ENCODE measurements around the gene METTL24. TPM values are rescaled to one million over a fixed set of nuclear protein-coding genes. Genes with fewer than 3 reads are reported as not detected.

METTL24 gene
- total and polyA plus RNA-seq, 4 donors, result 2.8 to 11.5 (median 4.9) TPM

DNA sequence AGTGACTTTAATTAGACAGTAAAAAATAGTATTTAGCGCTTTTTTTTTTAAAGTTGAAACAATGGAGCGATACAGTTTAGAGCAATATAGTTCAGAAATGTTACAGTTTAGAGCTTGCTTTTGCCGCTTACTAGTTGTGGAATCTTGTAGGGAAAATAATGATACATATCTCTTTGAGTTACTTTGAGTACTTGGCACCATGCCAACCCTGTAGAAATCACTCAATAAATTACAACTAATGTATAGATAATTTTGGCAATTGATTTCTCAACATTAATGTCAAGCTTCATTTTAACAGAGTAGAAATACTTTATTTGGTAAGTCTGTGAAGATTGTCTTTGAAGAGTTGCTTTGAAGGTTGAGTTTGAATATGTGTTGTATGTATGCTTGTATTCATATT is 150.5 kb downstream of the METTL24 start:
- no CpG with 5 or more reads among the region's 3 CpGs for WGBS (ENCODE audit: insufficient coverage)
- Histone ChIP-seq H3K27ac (ENCODE audit: low read depth, low read length) (no peak overlapping the region), H3K9me3 (ENCODE audit: control insufficient read depth, insufficient read depth, low read length) (no peaks in the 10 kb centered on the region), H3K4me1 (ENCODE audit: control insufficient read depth, insufficient read depth, low read length) (no peaks in the 10 kb centered on the region), H3K36me3 (ENCODE audit: control insufficient read depth, insufficient read depth, low read length) (peaks cover 6% of the 10 kb centered on the region), H3K4me3 (ENCODE audit: low read depth, low read length) (no peak overlapping the region), H3K27me3 (ENCODE audit: control insufficient read depth, insufficient read depth, low read length) (no peaks in the 10 kb centered on the region)
- no peak for DNase-seq (ENCODE audit: low read depth in 4 of 6, low spot score in 6 of 6)

DNA sequence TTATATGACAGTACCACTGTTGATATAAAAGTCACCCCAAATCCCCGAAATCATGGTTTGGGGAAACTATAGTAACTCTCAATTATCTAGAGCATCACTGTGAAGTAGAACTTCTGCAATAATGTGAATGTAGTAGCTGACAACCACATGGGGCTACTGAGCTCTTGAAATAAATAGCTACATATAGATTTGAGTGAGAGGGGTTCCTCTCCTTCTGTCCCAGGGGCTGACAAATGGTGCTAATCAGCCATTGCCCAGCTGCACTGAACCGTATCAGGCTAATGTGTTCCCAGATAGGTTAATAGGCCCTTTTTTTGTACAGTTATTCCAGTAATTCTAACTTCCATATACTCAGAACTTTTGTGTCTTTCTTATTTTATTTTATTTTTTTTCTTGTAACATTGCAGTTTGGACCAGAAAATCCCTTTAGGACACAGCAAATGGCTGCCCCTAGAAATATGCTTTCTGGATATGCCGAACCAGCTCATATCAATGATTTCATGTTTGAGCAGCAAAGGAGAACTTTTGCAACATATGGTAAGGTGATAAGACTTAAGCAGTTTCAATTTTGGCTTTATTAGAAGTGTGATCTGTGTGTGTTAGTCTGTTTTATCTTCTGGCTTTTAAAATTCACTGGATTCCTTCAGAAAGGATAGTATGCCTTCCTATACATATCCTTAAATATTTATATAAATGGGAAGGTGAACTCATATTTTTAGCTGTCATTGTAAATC is 156.8 kb downstream of the METTL24 start:
- no peak for DNase-seq (ENCODE audit: low read depth in 4 of 6, low spot score in 6 of 6)
- WGBS (ENCODE audit: insufficient coverage), result 80% methylated on average over 1 of the region's 3 CpGs
- no peak overlapping the region for H3K27ac ChIP-seq (ENCODE audit: low read depth, low read length)

DNA sequence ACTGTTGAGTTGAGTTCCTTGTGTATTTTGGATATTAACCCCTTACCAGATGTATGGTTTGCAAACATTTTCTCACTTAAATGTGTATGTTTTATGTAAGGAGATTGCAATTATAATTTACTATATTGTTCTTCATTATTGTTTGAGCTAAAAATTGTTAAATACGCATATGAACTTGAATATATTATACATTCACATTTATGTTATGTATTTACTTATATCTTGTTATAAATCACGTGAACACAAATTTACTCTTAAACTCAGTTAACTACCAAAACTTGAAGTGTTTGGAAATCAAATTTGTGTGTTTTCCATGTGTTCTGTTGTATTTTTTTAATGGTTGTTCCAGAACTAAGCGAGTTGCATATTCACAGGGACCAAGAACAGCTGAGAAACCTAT is 159.6 kb downstream of the METTL24 start:
- Histone ChIP-seq H3K27ac (ENCODE audit: low read depth, low read length) (no peak overlapping the region), H3K36me3 (ENCODE audit: control insufficient read depth, insufficient read depth, low read length) (no peaks in the 10 kb centered on the region), H3K4me1 (ENCODE audit: control insufficient read depth, insufficient read depth, low read length) (no peaks in the 10 kb centered on the region), H3K9me3 (ENCODE audit: control insufficient read depth, insufficient read depth, low read length) (no peaks in the 10 kb centered on the region), H3K27me3 (ENCODE audit: control insufficient read depth, insufficient read depth, low read length) (no peaks in the 10 kb centered on the region), H3K4me3 (ENCODE audit: low read depth, low read length) (no peak overlapping the region)
- WGBS (ENCODE audit: insufficient coverage), result 100% methylated on average over 1 of the region's 3 CpGs
- DNase-seq (ENCODE audit: low read depth in 4 of 6, low spot score in 6 of 6), result no peak

More for the DNA sequence above, 156.8 kb downstream of the METTL24 start:
- H3K9me3 ChIP-seq (ENCODE audit: control insufficient read depth, insufficient read depth, low read length), result no peaks in the 10 kb centered on the region
- H3K27me3 ChIP-seq (ENCODE audit: control insufficient read depth, insufficient read depth, low read length), result no peaks in the 10 kb centered on the region
- H3K36me3 ChIP-seq (ENCODE audit: control insufficient read depth, insufficient read depth, low read length), result no peaks in the 10 kb centered on the region
- no peak overlapping the region for H3K4me3 ChIP-seq (ENCODE audit: low read depth, low read length)
- H3K4me1 ChIP-seq (ENCODE audit: control insufficient read depth, insufficient read depth, low read length), result no peaks in the 10 kb centered on the region

DNA sequence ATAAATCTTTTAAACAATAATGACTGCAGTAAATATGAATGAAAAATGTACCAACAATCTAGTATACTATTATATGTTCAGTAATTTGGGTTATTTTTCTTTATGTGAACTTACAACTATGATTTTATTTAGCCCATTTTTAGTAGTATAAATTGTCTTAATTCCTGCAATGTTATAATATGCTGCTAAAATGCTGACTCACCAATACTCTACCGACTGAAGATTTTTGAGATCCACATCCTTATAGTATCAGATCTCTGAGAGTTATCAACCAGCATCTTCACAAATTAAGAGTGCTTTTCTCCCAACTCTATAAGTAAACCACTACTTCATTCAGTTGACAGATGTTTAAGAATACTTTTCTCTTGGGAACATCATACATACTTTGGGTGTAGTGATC is 161.3 kb downstream of the METTL24 start:
- WGBS (ENCODE audit: insufficient coverage), result no CpG with 5 or more reads among the region's 1 CpG
- DNase-seq (ENCODE audit: low read depth in 4 of 6, low spot score in 6 of 6), result no peak
- Histone ChIP-seq H3K36me3 (ENCODE audit: control insufficient read depth, insufficient read depth, low read length) (no peaks in the 10 kb centered on the region), H3K27ac (ENCODE audit: low read depth, low read length) (no peak overlapping the region), H3K9me3 (ENCODE audit: control insufficient read depth, insufficient read depth, low read length) (no peaks in the 10 kb centered on the region), H3K4me1 (ENCODE audit: control insufficient read depth, insufficient read depth, low read length) (no peaks in the 10 kb centered on the region), H3K4me3 (ENCODE audit: low read depth, low read length) (no peak overlapping the region), H3K27me3 (ENCODE audit: control insufficient read depth, insufficient read depth, low read length) (no peaks in the 10 kb centered on the region)

DNA sequence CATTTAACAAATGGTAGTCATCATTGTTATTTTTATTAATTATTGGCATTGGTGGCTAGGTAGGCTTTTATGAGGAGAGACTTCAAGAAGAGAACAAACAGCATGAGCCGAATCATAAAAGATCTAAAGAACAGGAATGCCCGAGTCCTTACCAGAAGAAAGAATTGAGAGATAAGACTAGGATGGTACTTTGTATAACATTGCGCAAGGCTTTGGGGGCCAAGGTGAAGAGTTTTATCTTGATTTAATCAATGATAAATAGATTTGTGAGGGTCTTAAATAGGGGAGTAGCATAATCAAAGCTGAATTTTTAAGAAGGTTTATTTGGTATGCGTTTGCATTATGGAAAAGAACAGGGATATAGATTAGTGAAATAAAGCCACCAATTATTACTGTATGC is 162.5 kb downstream of the METTL24 start:
- DNase-seq (ENCODE audit: low read depth in 4 of 6, low spot score in 6 of 6), result no peak
- H3K9me3 ChIP-seq (ENCODE audit: control insufficient read depth, insufficient read depth, low read length), result no peaks in the 10 kb centered on the region
- no peaks in the 10 kb centered on the region for H3K4me1 ChIP-seq (ENCODE audit: control insufficient read depth, insufficient read depth, low read length)
- H3K27me3 ChIP-seq (ENCODE audit: control insufficient read depth, insufficient read depth, low read length), result no peaks in the 10 kb centered on the region
- H3K36me3 ChIP-seq (ENCODE audit: control insufficient read depth, insufficient read depth, low read length), result no peaks in the 10 kb centered on the region
- WGBS (ENCODE audit: insufficient coverage), result 83% methylated on average over 3 of the region's 4 CpGs
- H3K4me3 ChIP-seq (ENCODE audit: low read depth, low read length), result no peak overlapping the region
- H3K27ac ChIP-seq (ENCODE audit: low read depth, low read length), result no peak overlapping the region

Other genes with a start within 250 kb of the METTL24 start
- 10 to 100 TPM; 19.3 to 63.7 TPM for gene WASF1, start 178.7 kb downstream of the METTL24 start, total RNA-seq
- 100 to 1,000 TPM; 161 to 239 TPM for gene WASF1, start 178.7 kb downstream of the METTL24 start, polyA plus RNA-seq (ENCODE audit: insufficient read length in 2 of 2)
- gene CDC40, start 177.9 kb downstream of the METTL24 start, total RNA-seq, result 10 to 100 TPM; 26.6 to 26.9 TPM
- gene CDC40, start 177.9 kb downstream of the METTL24 start, polyA plus RNA-seq (ENCODE audit: insufficient read length in 2 of 2), result 10 to 100 TPM; 20.2 to 22.6 TPM
- gene DDO, start 57.2 kb upstream of the METTL24 start, total RNA-seq, result under 1 TPM; 0.44 to 0.79 TPM
- under 1 TPM; 0.90 to 0.98 TPM for gene DDO, start 57.2 kb upstream of the METTL24 start, polyA plus RNA-seq (ENCODE audit: insufficient read length in 2 of 2)
- gene SLC22A16, start 118.3 kb upstream of the METTL24 start, total RNA-seq, result 1 to 10 TPM in 1 of 2 donors, under 1 TPM in 1; 0.66 to 1.3 TPM
- gene SLC22A16, start 118.3 kb upstream of the METTL24 start, polyA plus RNA-seq (ENCODE audit: insufficient read length in 2 of 2), result under 1 TPM; 0.63 to 0.87 TPM